Large intestine (tissue), 3 donors: ENCODE measurements around the gene IL27RA. TPM values are rescaled to one million over a fixed set of nuclear protein-coding genes. Genes with fewer than 3 reads are reported as not detected.

Source experiments
- DNase-seq, 2 donors: peaks; one replicate each; pipeline versions ENCODE4 v3.0.0 to v3.0.0-alpha.2; 2013
- H3K27ac ChIP-seq: one replicate; pipeline ENCODE4 v1.5.1; 2013; ENCODE audit warnings: low read length
- H3K27me3 ChIP-seq: 2 replicates; pipeline ENCODE4 v1.6.1; 2013; ENCODE audit warnings: low read length; ENCODE audit not compliant: control insufficient read depth, insufficient read depth
- H3K36me3 ChIP-seq: 2 replicates; pipeline ENCODE4 v1.6.1; 2013; ENCODE audit warnings: low read length; ENCODE audit not compliant: control insufficient read depth, insufficient read depth
- H3K4me1 ChIP-seq: one replicate; pipeline ENCODE4 v1.6.1; 2013; ENCODE audit warnings: low read length; ENCODE audit not compliant: control insufficient read depth, insufficient read depth
- H3K4me3 ChIP-seq: one replicate; pipeline ENCODE4 v1.5.1; 2013; ENCODE audit warnings: low read length
- H3K9me3 ChIP-seq: one replicate; pipeline ENCODE4 v1.6.1; 2013; ENCODE audit warnings: mild to moderate bottlenecking, low read depth, low read length, moderate library complexity; ENCODE audit not compliant: control insufficient read depth
- WGBS: methylation state at CpG from one replicate; pipeline ENCODE4 v1.1.5; 2013; ENCODE audit warnings: low lambda C conversion rate; ENCODE audit not compliant: insufficient coverage; 5-methylcytosine and 5-hydroxymethylcytosine counted together
- polyA plus RNA-seq: library from polyadenylated mRNA; unstranded; fragments of 120-200 nt; gene quantifications from one replicate; pipeline ENCODE4 v1.2.1, GENCODE V29; 2013

The IL27RA gene
- polyA plus RNA-seq, 1 donor, result 6.4 TPM

DNA sequence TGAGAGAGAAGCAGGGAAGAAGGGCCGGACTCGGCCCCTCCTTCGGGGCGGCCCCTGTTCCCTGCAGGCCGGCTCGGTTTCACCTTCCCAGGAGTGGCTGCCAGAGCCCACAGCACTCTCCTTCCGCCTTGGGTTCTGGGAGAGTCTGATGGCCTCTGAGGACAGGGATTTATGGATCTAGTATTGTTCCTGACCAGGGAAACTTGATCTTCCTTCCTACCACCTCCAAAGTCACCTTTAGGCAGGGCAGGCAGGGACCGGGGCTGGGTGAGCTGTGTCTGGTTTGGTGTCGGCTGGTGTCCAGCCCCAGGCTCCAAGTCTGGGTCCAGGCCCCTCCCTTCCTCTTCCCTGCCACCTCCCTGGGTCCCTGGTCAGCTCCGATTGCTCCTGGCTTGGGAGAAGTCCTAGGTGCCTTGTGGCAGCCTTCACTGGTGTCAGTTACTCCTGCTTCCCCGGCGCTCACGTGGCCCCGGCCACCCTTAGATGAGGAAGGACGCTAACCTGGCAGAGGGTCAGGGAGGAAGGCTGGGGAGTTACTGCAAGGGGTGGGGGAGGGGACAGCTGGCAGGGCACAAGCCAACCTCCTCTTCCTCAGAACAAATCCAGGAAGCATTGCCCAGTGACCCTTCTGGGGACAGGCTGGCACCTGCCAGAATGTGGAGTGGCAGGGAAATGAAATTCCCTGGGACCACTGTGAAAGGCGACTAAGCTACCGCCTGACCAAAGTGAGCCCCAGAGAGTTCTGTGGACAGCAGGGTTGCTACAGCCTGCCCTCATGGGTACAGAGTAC, 44.3 kb upstream of the IL27RA start:
- no peak for DNase-seq
- H3K9me3 ChIP-seq, result no peaks in the 10 kb centered on the region
- H3K27me3 ChIP-seq, result no peaks in the 10 kb centered on the region
- H3K4me3 ChIP-seq, result no peak overlapping the region
- H3K27ac ChIP-seq, result peak overlapping the region; percentile 73
- H3K36me3 ChIP-seq, result peaks cover 26% of the 10 kb centered on the region
- peaks cover 35% of the 10 kb centered on the region for H3K4me1 ChIP-seq
- no CpG with 5 or more reads among the region's 17 CpGs for WGBS

- DNase-seq, result no peak
- 100% methylated on average over 1 of the region's 7 CpGs for WGBS
- Histone ChIP-seq H3K27me3 (no peaks in the 10 kb centered on the region), H3K27ac (no peak overlapping the region), H3K9me3 (no peaks in the 10 kb centered on the region), H3K4me1 (peaks cover 23% of the 10 kb centered on the region), H3K36me3 (peaks cover 30% of the 10 kb centered on the region), H3K4me3 (no peak overlapping the region)
These were observed 42.1 kb upstream of the IL27RA start for GRCh38 chr19:13989487-13989886.

DNA sequence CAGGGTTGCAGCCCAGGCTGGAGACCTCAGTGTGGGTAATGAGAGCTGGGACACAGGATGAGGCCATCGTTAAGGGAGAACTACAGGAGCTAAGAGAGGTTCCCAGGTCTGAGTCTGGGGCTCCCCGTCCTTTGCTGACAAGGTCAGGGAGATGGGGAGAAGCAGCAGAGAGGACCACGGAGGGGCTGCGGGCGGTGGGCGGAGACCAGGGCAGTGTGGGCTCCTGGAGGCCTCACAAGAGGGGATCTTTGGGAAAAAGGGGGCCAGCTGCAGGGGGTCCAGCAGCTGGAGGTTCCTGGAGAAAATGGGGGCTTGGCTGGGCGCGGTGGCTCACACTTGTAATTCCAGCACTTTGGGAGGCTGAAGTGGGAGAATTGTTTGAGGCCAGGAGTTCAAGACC, 41.5 kb upstream of the IL27RA start:
- no CpG with 5 or more reads among the region's 8 CpGs for WGBS
- no peak overlapping the region for H3K27ac ChIP-seq
- peaks cover 32% of the 10 kb centered on the region for H3K36me3 ChIP-seq
- H3K27me3 ChIP-seq, result no peaks in the 10 kb centered on the region
- H3K4me3 ChIP-seq, result no peak overlapping the region
- DNase-seq, result no peak
- H3K4me1 ChIP-seq, result peaks cover 23% of the 10 kb centered on the region
- H3K9me3 ChIP-seq, result no peaks in the 10 kb centered on the region

GRCh38 chr19:13992025-13992424, 39.5 kb upstream of the IL27RA start:
- WGBS, result no CpG with 5 or more reads among the region's 7 CpGs
- Histone ChIP-seq H3K9me3 (no peaks in the 10 kb centered on the region), H3K4me3 (no peak overlapping the region), H3K4me1 (peaks cover 6% of the 10 kb centered on the region), H3K27me3 (no peaks in the 10 kb centered on the region), H3K36me3 (peaks cover 39% of the 10 kb centered on the region), H3K27ac (no peak overlapping the region)
- DNase-seq, result no peak

GRCh38 chr19:13993590-13994300, 37.8 kb upstream of the IL27RA start:
- WGBS, result 60% methylated on average over 1 of the region's 22 CpGs
- Histone ChIP-seq H3K27me3 (no peaks in the 10 kb centered on the region), H3K9me3 (peaks cover 3% of the 10 kb centered on the region), H3K36me3 (peaks cover 44% of the 10 kb centered on the region), H3K4me3 (no peak overlapping the region), H3K27ac (no peak overlapping the region), H3K4me1 (no peaks in the 10 kb centered on the region)
- DNase-seq, result no peak

GRCh38 chr19:13995017-13995728, 36.4 kb upstream of the IL27RA start:
- H3K27ac ChIP-seq, result no peak overlapping the region
- H3K27me3 ChIP-seq, result no peaks in the 10 kb centered on the region
- no peak for DNase-seq
- H3K36me3 ChIP-seq, result peaks cover 46% of the 10 kb centered on the region
- peaks cover 8% of the 10 kb centered on the region for H3K9me3 ChIP-seq
- no CpG with 5 or more reads among the region's 13 CpGs for WGBS
- no peak overlapping the region for H3K4me3 ChIP-seq
- H3K4me1 ChIP-seq, result no peaks in the 10 kb centered on the region

GRCh38 chr19:13995878-13996765, 35.4 kb upstream of the IL27RA start:
- DNase-seq, result no peak
- H3K36me3 ChIP-seq, result peaks cover 42% of the 10 kb centered on the region
- WGBS, result no CpG with 5 or more reads among the region's 14 CpGs
- peaks cover 8% of the 10 kb centered on the region for H3K9me3 ChIP-seq
- no peak overlapping the region for H3K4me3 ChIP-seq
- H3K27me3 ChIP-seq, result no peaks in the 10 kb centered on the region
- H3K27ac ChIP-seq, result no peak overlapping the region
- H3K4me1 ChIP-seq, result no peaks in the 10 kb centered on the region

DNA sequence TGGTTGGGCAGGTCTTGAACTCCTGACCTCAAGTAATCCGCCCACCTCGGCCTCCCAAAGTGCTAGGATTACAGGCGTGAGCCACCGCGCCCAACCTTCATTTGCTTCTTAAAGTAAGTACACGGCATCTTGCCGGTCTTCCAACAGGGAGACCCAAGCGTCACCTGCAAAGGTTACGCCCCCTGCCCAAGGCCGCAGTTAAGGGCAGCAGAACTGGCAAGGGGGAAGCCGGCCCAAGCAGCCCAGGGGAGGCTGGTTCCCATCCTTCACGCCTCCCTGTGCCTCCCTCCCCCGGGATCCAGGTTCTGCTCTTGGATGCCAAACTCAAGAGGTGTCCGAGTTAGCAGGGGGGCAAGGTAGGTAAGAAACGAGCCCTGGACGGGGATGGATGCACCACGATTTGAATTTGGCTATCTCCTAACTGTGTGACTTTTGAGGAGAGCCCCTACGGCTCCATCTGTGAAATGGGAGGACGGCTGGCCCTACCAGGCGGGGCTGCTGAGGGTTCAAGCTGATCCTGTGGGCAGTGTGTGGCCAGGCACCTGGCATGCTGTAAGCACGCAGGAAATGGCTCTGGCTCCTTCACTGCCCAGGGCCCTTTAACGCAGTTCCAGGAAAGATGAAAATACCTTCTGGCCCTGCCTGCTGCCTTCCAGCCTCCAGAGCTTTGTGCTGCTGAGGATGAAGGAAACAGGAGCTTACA, 34.5 kb upstream of the IL27RA start:
- WGBS, result no CpG with 5 or more reads among the region's 22 CpGs
- peaks cover 33% of the 10 kb centered on the region for H3K36me3 ChIP-seq

DNA sequence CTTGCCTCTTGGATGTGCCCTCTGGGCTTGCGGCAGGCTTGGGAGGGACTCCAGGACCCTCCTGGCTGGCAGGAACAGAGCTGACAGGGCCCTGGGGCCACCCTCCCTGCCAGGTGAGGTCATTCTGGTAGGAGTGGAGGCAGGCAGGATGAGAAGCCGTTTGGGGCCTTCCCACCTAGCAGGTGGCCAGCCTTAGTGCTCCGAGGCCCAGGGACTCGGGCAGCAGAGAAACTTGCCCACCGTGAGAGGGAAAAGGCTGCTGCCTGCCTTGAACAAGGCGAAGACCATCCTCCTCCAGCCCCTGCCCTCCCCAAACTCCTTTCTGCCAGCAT, 34.0 kb upstream of the IL27RA start:
- Histone ChIP-seq H3K36me3 (peaks cover 28% of the 10 kb centered on the region), H3K4me1 (no peaks in the 10 kb centered on the region), H3K4me3 (no peak overlapping the region), H3K27me3 (no peaks in the 10 kb centered on the region), H3K27ac (no peak overlapping the region), H3K9me3 (peaks cover 8% of the 10 kb centered on the region)
- DNase-seq, result no peak
- no CpG with 5 or more reads among the region's 6 CpGs for WGBS

More for the DNA sequence above, 34.5 kb upstream of the IL27RA start:
- Histone ChIP-seq H3K4me1 (no peaks in the 10 kb centered on the region), H3K9me3 (peaks cover 8% of the 10 kb centered on the region), H3K27ac (no peak overlapping the region), H3K27me3 (no peaks in the 10 kb centered on the region), H3K4me3 (no peak overlapping the region)
- DNase-seq, result no peak
